Measurements from ENCODE around the gene PHACTR3.
"Not testable (repeated sequence)": the region's sequence is repeated elsewhere in the genome, so short reads cannot be mapped to it uniquely, and the experiment has no call there.

Gene PHACTR3

DNA sequence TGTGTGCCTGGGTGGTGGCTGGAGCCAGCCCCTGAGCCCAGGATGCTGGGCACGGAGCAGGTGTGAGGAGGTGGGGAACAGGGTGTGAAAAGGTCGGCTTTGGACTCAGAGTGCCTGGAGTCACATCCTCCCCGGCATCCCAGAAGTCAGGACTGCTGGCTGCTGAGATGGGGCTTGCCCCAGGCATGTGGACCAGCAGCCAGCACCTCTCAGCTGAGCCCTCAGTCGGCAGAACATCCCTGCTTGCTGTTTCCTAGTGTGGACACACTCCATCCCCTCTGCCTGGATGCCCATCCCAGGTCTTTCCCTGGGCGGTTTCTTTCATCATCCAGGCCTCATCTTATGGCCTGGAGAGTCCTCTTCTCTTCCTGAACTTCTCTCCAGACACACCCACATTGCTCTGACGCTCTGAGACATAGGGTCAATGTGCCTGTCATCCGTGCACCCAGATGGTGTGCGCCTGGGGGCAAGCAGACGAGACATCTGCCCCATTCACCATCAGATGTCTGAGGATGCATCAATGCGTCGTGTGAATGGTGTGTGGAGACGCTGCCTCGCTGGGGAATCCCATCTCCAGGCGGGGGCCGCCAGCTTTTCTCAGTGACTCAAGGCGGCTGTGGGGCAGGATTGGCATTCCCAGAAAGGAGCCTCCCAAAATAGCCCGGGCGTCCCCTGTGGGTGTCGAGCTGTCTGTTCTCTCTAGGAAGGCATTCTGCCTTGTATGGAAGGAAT, 224.9 kb downstream of the PHACTR3 start:
- no peak for DNase-seq (ENCODE audit: low read depth)

DNA sequence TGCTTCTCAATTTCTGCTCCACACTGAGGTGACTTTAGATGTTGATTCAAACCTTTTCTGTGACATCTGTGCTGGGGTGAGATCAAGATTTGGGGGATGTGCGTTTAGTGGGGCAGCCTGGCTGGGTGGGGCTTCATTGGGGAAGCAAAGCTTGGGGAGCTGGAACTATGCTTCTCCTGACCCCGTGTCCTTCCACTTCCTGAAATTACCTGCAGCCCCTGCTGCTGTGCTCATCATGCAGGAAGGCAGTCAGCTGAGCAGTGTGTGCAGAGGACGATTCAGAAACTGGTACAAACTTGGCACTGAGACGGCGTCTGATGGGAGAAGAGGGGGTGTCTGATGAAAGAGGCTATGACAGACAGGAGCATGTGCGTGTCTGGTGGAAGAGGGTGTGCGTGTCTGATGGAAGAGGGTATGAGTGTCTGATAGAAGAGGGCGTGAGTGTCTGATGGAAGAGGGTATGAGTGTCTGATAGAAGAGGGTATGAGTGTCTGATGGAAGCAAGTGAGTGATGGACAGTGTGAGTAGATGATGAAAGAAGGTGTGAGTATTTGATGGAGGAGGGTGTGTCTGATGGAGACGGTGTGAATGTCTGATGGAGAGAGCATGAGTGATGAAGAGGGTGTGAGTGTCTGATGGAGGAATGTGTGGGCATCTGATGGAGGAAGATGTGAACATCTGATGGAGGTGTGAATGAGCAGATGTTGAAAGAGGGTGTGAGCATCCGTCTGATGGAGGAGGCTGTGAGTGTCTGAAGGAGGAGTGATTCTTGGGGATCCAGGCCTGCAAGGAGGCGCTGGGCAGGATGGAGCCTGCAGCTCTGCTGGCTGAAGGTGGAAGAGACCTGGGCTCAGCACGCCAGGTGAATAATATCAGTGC, 225.7 kb downstream of the PHACTR3 start:
- no peak for DNase-seq (ENCODE audit: low read depth)

DNA sequence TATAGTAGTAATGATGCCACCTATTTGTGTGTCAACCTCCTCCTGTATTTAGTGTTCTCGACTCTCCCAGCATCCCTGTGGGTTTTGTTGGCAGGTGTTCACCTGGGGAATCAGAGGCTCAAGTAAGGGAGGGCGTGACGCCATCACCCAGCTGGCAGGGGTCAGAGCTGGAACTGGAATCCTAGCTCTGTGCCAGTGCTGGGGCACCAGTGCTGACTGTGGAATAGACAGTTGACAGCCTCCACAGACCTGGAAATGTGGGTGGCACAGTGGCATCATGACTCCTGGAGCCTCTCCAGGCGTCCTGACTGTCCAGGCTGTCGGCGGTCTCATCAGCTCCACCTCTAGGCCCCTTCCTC, 226.3 kb downstream of the PHACTR3 start:
- no peak for DNase-seq (ENCODE audit: low read depth)

DNA sequence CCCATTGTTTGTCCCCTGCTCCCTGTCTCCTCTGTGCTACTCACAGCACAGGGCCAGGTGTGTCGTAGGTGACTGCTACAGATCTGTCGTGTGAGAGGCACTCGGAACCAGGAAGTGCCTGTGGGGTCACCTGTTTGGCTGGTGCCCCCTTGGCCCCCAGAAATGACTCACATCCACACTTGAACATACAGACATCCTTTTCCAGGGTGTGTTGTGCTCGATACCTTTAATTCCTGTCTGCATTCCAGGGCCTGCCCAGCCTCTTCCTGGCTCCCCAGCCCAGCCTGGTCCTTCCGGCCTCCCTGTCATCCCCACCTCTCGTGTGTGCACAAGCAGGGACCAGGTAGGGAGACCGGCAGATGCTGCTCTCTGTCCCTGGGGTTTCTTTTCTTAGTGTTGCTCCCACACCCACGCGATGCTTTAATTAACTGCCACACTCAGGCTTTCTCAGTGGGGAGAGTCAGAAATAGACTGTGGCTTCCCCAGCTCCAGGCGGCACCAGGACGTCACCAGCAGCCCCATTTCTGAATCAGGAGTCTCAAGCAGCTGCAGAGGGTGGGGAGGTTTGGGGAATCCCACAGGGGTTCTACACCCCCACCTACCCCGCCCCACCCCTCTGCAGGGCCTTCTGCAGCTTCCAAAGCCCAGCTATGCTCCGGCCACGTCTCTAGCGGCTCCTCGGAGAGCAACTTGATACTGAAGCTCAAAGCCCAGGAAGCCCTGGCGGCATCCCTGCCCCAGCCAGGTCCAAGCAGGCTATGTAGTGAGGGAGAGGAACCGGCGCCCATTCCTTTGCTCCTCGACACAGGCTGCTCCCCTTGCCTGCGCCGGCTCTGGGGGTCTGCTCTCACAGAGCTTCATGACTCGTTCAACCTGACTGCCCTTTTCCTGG, 226.9 kb downstream of the PHACTR3 start:
- DNase-seq (ENCODE audit: low read depth): no peak

DNA sequence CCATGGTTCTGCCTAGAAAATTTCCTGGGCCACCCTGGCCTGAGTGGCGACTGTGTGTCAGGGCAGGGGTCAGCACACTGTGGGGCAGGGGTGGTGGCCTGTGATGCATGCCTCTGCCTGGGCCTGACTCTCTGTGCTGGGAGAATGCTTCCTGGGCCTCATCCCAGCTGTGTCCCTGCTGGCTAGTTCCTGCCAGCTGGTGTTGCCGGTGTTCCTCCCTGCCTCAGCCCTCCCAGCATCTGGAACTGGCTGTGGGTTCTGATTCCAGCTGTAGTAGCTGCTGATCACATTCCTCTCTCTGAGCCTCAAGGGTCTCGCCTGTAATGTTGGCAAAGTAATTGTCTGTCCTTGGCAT, 227.6 kb downstream of the PHACTR3 start:
- DNase-seq (ENCODE audit: low read depth): no peak

DNA sequence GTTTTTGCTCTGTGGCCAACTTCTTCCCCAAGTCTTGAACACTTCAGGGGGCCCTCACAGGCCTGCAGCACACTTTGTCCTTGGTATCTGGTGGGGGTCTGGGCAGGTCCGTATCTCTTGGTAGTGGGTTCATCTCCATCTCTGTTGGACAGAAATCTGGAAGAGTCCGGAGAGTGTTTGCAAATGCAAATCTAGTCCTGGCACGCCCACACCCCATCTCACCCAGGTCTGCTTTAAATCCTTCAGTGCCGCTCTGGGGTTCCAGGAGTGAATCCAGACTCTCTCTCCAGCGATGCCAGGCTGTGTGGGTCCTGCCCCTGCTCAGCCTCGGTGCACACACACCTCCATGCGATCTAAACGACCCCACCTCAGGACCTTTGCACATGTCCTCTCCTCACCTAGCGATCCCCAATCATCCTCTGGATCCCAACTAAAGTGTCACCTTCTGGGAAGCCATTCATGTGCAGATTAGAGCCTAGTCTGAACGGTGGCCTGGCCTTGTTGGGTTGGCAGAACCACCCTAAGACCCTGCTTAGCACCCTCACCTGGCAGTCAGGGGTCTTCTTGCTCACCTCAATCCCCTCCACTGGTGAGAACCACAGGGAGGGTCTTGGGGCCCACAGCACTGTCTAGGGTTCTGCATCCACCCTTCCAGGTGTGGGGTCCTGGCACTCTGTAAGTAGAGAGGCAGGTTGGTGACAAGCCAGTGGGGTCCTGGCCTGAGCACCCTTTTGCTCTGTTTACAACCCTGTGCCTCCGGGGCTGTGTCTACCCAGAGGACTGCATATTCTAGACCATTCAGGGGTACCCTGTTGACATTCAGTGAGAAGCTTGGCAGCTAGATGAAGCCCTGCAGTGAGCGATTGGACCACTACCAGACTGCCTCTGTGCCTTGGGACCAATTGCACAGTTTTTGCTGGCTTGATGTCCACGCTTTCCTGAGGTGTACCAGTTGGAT, 228.3 kb downstream of the PHACTR3 start:
- no peak for DNase-seq (ENCODE audit: low read depth)

DNA sequence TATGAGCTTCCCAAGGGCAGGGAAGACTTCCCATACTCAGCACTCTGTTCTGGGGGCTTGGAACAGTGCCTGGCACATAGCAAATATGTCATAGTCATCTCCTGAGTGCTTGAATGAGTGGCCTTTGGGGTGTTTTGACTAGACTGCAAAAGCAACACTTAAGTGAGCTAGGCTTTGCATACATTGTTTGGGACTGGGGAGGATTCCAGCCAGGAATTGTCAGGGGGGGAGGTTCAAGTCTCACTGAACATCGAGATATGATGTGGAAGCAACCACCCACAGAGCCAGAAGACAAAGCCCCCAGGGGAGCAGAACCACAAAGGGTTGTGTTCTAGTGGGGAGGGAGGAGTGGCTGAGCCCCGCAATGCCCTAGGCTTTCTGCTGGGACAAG, 230.7 kb downstream of the PHACTR3 start:
- DNase-seq (ENCODE audit: low read depth): no peak

DNA sequence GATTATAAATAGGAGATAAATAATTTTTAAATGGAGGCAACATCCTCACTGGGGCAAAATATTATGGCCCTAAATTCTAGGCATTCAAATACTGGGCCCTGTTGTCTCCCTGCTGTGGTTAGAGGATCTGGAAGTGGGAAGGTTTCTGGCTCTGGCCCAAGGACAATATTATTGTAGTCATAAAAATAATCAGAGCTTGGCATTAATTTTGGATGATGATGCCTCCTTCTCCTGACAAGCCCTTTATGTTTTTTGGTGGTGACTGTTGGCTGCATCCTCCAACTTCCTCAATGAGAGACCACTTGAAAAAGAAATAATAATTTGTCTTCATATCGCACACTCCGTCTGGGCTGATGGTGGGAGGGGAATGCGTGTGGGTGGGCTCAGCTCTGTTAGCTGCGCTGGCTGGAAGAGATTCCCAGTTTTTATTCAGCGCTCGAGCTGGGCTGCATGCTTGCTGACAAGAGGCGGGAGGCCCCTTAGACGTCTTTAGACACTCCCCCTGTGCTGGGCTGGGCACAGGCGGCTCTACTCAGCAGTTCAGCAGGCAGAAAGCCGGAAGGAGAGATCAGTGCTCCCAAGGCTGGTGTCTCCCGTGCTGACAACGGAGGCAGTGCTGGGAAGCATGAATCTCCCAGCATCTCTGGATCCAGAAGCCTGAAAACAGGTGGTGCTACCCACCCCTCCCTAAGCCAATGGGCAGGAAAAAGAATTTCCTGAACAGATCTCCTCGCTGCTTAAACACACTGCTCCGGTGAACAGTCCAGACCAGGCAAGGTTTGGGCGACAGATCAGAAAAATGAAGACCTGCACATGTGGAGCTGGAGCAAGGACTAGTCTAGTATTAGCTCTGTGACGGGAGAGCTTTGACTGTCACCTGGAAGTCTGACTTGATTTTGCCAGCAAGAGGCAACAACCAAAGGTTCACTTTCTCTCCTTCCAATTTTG, 231.4 kb downstream of the PHACTR3 start:
- DNase-seq (ENCODE audit: low read depth): no peak

DNA sequence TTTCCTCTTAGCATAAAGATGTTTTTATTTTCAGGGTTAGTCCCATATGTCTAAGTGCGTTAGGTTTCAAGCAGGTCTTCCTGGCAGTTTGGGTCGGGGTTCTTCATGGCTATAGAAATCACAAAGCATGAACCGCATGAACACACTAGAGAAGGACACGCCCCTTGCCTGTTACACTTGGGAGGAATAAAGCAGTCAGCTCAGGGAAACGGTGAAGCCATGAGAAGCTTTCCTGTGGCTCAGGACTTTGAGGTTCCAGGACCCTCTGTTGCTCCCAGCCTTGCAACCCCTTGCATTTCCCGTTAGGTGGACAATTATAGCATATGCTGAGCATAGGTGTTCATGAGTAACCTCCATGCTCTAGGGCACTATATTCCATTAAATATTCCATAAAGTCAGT, 232.4 kb downstream of the PHACTR3 start:
- DNase-seq (ENCODE audit: low read depth): no peak

DNA sequence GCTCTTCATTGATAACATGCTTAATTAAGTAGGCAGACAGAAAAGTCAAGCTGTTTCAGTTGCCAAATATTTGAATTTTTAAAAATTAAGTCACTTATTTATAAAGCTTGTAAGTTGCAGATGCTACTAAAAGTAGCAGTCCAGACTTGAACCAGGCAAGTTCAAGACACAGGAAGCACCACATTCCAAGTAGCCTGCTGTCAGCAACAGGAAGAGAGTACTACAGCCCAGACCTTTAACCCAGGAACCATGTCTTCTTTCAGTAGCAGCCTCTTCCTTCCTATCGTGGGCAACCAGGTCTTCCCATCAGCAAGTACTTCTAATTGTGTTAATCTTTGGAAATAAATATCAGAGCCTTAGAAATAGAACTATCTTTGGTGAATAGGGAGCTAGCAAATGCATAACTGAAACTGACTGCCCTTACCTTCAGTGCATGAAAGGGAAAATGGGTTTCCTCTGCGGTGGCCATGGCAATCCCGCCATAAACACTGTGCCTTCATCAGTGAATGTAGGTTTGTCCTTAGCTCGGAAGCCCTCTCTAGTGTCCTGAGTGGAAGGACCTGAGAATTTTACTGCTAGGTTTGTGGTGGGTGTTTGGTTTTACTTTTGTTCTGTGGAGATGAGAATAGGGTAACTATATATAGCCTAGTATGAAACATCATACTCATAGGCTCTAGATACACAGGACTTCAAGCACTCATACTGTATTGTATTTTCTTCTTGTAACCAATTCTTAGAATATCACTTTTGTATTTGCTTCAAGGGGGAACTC, 233.5 kb downstream of the PHACTR3 start:
- DNase-seq (ENCODE audit: low read depth): no peak

DNA sequence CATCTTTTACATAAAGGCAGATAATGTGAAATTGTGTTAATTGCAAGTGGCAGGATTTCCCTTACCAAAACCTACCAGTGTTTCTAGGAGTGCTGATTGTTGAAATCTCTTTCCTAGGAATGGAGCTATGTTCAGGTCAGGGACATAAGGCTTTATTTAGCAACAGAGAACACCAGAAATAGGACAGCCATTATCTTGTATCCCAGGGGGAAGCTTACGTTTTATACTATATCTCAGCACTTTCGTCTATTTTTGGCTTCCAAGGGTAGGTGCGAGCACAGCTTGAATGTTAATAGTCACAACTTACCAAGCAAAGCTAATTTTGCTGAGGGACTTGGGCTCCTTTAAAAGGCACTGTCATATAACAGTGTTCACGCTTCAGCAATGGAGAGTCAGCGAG, 235.1 kb downstream of the PHACTR3 start:
- no peak for DNase-seq (ENCODE audit: low read depth)

DNA sequence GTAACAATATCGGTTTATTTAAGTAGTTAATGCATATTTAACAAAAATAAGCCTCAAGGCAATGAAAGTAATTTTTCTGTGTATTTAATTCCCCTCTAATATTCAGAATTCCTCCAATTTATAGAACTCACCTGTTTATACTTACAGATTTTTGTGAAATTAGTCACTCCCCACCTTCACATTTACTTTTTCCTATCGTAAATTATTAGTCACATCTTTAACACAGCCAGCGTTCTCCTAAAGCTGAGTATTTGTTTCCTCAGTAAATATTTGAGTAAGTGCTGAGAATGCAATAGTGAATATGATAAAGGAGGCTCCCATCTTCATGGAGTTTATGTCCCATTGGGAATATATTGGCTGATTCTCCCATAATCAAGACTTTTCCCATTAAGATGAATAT, 241.1 kb downstream of the PHACTR3 start:
- no peak for DNase-seq (ENCODE audit: low read depth)

DNA sequence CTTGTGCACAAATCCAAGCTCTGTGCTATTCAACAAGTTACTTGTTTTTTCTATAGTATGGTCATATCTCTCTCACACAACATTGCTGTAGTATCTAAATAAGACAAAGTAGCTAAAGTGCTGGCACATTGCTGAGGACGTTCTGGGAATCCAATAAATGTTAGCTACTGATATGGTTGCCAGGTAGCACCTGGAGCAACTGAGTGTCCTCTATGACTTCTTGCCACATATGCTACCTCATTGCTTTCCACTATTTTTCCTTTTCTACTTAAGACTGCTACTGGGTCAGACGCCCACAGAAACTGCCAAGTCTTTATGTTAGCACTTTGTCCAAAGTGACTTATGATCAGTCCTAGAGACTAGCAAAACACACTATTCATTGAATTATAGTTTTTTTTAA, 243.8 kb downstream of the PHACTR3 start:
- no peak for DNase-seq (ENCODE audit: low read depth)

DNA sequence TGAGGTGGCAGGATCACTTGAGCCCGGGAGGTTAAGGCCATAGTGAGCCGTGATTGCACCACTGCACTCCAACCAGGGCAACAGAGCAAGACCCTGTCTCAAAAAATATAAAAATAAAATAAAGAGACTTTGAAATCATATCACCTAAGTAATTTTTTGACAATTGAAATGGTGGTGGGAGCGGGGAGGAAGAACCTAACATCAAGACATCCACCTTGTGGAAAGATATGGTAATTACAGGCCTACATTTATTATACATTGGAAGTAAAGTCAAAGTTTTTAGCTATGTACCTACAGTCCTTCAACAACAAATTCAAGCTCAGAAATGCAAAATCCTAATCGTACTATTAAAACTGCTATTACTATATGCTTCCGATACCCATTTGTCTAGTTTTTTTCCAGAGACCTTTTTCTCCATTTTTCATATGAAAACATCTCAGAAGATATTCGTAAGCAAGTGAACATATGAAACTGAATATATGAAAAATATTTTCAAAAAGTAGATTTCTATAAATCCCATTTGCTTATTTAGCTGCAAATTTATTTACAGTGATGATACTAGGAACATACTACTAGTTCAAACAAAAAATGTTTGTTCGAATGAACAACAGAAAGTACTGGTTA, 245.8 kb downstream of the PHACTR3 start:
- DNase-seq (ENCODE audit: low read depth): no peak

DNA sequence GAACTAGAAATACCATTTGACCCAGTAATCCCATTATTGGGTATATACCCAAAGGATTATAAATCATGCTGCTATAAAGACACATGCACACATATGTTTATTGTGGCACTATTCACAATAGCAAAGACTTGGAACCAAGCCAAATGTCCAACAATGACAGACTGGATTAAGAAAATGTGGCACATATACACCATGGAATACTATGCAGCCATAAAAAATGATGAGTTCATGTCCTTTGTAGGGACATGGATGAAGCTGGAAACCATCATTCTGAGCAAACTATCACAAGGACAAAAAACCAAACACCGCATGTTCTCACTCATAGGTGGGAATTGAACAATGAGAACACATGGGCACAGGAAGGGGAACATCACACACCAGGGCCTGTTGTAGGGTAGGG, 252.2 kb downstream of the PHACTR3 start:
- DNase-seq (ENCODE audit: low read depth): not testable (repeated sequence)

DNA sequence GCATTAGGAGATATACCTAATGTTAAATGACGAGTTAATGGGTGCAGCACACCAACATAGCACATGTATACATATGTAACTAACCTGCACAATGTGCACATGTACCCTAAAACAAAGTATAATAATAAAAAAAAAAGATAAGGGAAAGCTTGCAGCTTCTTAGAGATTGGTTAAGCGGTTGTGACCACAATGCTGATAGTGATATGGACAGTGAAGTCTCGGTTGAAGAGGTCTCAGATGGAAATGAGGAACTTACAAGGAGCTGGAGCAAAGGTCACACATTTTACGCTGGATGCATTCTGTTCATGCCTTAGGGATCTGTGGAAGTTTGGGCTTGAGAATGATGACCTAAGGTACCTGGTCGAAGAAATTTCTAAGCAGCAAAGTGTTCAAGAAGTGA, 252.6 kb downstream of the PHACTR3 start:
- DNase-seq (ENCODE audit: low read depth): not testable (repeated sequence)

DNA sequence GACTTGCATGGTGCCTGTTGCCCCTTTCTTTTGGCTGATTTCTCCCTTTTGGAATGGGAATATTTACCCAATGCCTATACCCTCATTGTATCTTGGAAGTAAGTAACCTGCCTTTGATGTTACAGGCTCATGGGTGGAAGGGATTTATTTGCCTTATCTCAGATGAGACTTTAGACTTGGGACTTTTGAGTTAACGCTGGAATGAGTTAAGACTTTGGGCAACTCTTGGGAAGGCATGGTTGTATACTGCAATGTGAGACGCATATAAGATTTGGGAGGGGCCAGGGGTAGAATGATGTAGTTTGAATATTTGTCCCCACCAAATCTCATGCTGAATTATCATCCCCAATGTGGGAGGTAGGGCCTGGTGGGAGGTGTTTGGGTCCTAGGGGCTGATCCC, 253.6 kb downstream of the PHACTR3 start:
- DNase-seq (ENCODE audit: low read depth): no peak

DNA sequence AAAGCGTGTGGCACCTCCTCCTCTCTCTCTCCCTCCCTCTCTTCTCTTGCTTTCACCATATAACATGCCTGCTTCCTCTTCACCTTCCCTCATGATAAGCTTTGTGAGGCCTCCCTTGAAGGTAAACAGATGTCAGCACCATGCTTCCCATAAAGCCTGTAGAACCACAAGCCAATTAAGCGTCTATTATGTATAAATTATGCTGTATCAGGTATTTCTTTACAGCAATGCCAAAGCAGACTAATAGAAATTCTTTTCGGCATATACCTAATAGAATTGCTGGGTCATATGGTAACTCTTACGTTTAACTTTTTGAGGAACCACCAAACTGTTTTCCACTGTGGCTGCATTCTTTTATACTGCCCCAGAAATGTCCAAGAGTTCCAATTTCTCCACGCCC, 254.1 kb downstream of the PHACTR3 start:
- DNase-seq (ENCODE audit: low read depth): no peak

DNA sequence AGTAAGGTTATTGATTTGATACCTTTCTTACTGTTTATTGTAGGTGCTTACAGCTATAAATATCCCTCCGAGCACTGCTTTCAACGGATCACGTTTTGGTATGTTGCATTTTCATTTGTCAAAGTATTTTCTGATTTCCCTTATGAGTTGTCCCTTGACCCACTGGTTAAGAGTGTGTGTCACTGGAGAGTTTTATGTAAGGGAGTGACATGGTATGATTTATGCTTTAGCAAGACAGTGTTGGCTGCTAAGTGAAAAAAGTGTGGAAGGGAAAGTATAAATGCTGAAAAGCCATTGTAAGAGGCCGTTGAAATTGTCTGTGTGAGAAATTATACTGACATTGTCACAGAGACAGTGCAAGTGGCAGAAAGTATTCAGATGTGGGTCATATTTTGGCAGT, 257.1 kb downstream of the PHACTR3 start:
- DNase-seq (ENCODE audit: low read depth): no peak

All from stimulated activated CD8-positive, alpha-beta memory T cell treated with anti-CD3 and anti-CD28 coated beads, Interleukin-7, amount 100 ng/mL, for 24 hours (primary cell).